Smooth muscle cell (in vitro differentiated cells): ENCODE measurements around the gene SNTN. TPM values are rescaled to one million over a fixed set of nuclear protein-coding genes. Genes with fewer than 3 reads are reported as not detected.

Experiments
- polyA plus RNA-seq: library from polyadenylated mRNA; unstranded; fragments of >200 nt; fragmentation: Nextera tagmentation; extraction: Ambion mirVana; gene quantifications from 2 replicates; pipeline ENCODE4 v1.2.1, GENCODE V29; 2016
- total RNA-seq: library from RNA; depleted of rRNA; stranded (reverse); fragments of >200 nt; gene quantifications from 2 replicates; pipeline ENCODE4 v1.2.3, GENCODE V29; 2014

The SNTN gene
- total and polyA plus RNA-seq, 2 experiments from 2014 or later = not detected

Other genes with a start within 250 kb of the SNTN start
- gene C3orf49, start 166.6 kb downstream of the SNTN start, total RNA-seq = not detected in 2 replicates
- gene C3orf49, start 166.6 kb downstream of the SNTN start, polyA plus RNA-seq = 0.25 TPM in 1 of 2 replicates, not detected in the other
- gene THOC7, start 211.1 kb downstream of the SNTN start, total RNA-seq = 41.3 and 57.3 TPM in 2 replicates
- gene THOC7, start 211.1 kb downstream of the SNTN start, polyA plus RNA-seq = 57.5 and 59.9 TPM in 2 replicates
- 14.1 and 16.8 TPM in 2 replicates for gene ATXN7, start 211.2 kb downstream of the SNTN start, total RNA-seq
- gene ATXN7, start 211.2 kb downstream of the SNTN start, polyA plus RNA-seq = 3.1 and 3.6 TPM in 2 replicates